SJCRH30 (cell line): ENCODE results near the gene OLAH. TPM values are rescaled to one million over a fixed set of nuclear protein-coding genes. Genes with fewer than 3 reads are reported as not detected.

Experiments
- DNase-seq, 2 experiments: peaks; one replicate each; pipeline ENCODE4 v3.0.0-alpha.2; 2015 to 2020
- H3K27ac ChIP-seq: fragments of 250-450 bp; sonication (Bioruptor Pico); 2 replicates; pipeline ENCODE4 v1.5.1; 2020; ENCODE audit warnings: mild to moderate bottlenecking, moderate library complexity
- H3K27me3 ChIP-seq: fragments of 250-450 bp; sonication (Bioruptor Pico); 2 replicates; pipeline ENCODE4 v1.5.1; 2020; ENCODE audit warnings: mild to moderate bottlenecking, moderate library complexity
- H3K36me3 ChIP-seq: fragments of 250-450 bp; sonication (Bioruptor Pico); 2 replicates; pipeline ENCODE4 v1.5.1; 2020; ENCODE audit warnings: mild to moderate bottlenecking, moderate library complexity
- H3K4me1 ChIP-seq: fragments of 250-450 bp; sonication (Bioruptor Pico); 2 replicates; pipeline ENCODE4 v1.5.1; 2020; ENCODE audit warnings: mild to moderate bottlenecking, moderate library complexity
- H3K4me3 ChIP-seq: fragments of 250-450 bp; sonication (Bioruptor Pico); 2 replicates; pipeline ENCODE4 v1.5.1; 2020; ENCODE audit warnings: mild to moderate bottlenecking, moderate library complexity
- H3K9me3 ChIP-seq: fragments of 250-450 bp; sonication (Bioruptor Pico); replicated peaks from 2 replicates; pipeline ENCODE4 v1.5.1; 2020; ENCODE audit warnings: mild to moderate bottlenecking, moderate library complexity
- total RNA-seq: library from RNA; depleted of rRNA; stranded (reverse); fragments of >200 nt; shearing (Covaris generic); gene quantifications from 2 replicates; pipeline ENCODE4 v1.2.3, GENCODE V29; 2014

OLAH gene
- total RNA-seq, 1 experiment from 2014 or later, result not detected

GRCh38 chr10:15092855-15093408 is 49.2 kb downstream of the OLAH start:
- Histone ChIP-seq H3K36me3 (no peaks in the 10 kb centered on the region), H3K4me3 (no peak overlapping the region), H3K4me1 (0 out of 2 replicates have a peak, but pooled peaks cover 2% of the 10 kb centered on the region), H3K9me3 (no peaks in the 10 kb centered on the region), H3K27me3 (no peaks in the 10 kb centered on the region), H3K27ac (no peak overlapping the region)
- no peak for DNase-seq

- peak overlapping the region; percentile 91 for H3K27ac ChIP-seq
- DNase-seq, result no peak
These were observed 52.9 kb downstream of the OLAH start for GRCh38 chr10:15096661-15097010.

GRCh38 chr10:15097011-15097812 is 53.5 kb downstream of the OLAH start, which contains the start of gene RPP38:
RPP38 (plus strand) TSS chr10:15097355; CDS start chr10:15103315, 5,960 bp downstream.
- peak within 1 kb of the TSS; percentile 97 for H3K4me3 ChIP-seq
- no peaks in the 10 kb centered on the region for H3K27me3 ChIP-seq
- peak within 1 kb of the TSS; percentile 91 for H3K27ac ChIP-seq
- no peaks in the 10 kb centered on the region for H3K36me3 ChIP-seq
- H3K9me3 ChIP-seq, result no peaks in the 10 kb centered on the region
- no peaks in the 10 kb centered on the region for H3K4me1 ChIP-seq
- DNase-seq, result peak; percentile 94 to 95

More at GRCh38 chr10:15096661-15097010, 52.9 kb downstream of the OLAH start:
- Histone ChIP-seq H3K36me3 (no peaks in the 10 kb centered on the region), H3K4me3 (peak overlapping the region; percentile 97), H3K9me3 (no peaks in the 10 kb centered on the region), H3K27me3 (no peaks in the 10 kb centered on the region), H3K4me1 (no peaks in the 10 kb centered on the region)

GRCh38 chr10:15099886-15100285 is 56.1 kb downstream of the OLAH start:
- H3K27ac ChIP-seq, result no peak overlapping the region
- H3K9me3 ChIP-seq, result no peaks in the 10 kb centered on the region
- no peaks in the 10 kb centered on the region for H3K27me3 ChIP-seq
- no peak for DNase-seq
- H3K36me3 ChIP-seq, result peaks cover 6% of the 10 kb centered on the region
- H3K4me1 ChIP-seq, result no peaks in the 10 kb centered on the region
- no peak overlapping the region for H3K4me3 ChIP-seq

- Histone ChIP-seq H3K9me3 (no peaks in the 10 kb centered on the region), H3K36me3 (peaks cover 16% of the 10 kb centered on the region), H3K4me3 (no peak overlapping the region), H3K27ac (no peak overlapping the region), H3K27me3 (no peaks in the 10 kb centered on the region), H3K4me1 (no peaks in the 10 kb centered on the region)
- no peak for DNase-seq
These were observed 59.8 kb downstream of the OLAH start for GRCh38 chr10:15103513-15103912.

GRCh38 chr10:15106352-15107013 is 62.7 kb downstream of the OLAH start:
- DNase-seq, result peak; percentile 60 to 86
- Histone ChIP-seq H3K27ac (no peak overlapping the region), H3K27me3 (no peaks in the 10 kb centered on the region), H3K9me3 (no peaks in the 10 kb centered on the region), H3K36me3 (peaks cover 23% of the 10 kb centered on the region), H3K4me3 (no peak overlapping the region), H3K4me1 (no peaks in the 10 kb centered on the region)

GRCh38 chr10:15112657-15113056 is 68.9 kb downstream of the OLAH start:
- Histone ChIP-seq H3K4me1 (no peaks in the 10 kb centered on the region), H3K36me3 (peaks cover 14% of the 10 kb centered on the region; the same call in 1 of the 2 replicates), H3K27me3 (no peaks in the 10 kb centered on the region), H3K4me3 (no peak overlapping the region), H3K27ac (no peak overlapping the region), H3K9me3 (no peaks in the 10 kb centered on the region; the same call in 1 of the 2 replicates)
- DNase-seq, result no peak

GRCh38 chr10:15113766-15114165 is 70.0 kb downstream of the OLAH start:
- no peaks in the 10 kb centered on the region for H3K4me1 ChIP-seq
- no peaks in the 10 kb centered on the region; the same call in 1 of the 2 replicates for H3K9me3 ChIP-seq
- H3K36me3 ChIP-seq, result peaks cover 14% of the 10 kb centered on the region; the same call in 1 of the 2 replicates
- no peaks in the 10 kb centered on the region for H3K27me3 ChIP-seq
- H3K27ac ChIP-seq, result no peak overlapping the region
- no peak for DNase-seq
- H3K4me3 ChIP-seq, result no peak overlapping the region

GRCh38 chr10:15116225-15116624 is 72.5 kb downstream of the OLAH start:
- Histone ChIP-seq H3K27ac (no peak overlapping the region), H3K4me3 (no peak overlapping the region), H3K9me3 (no peaks in the 10 kb centered on the region; the same call in 1 of the 2 replicates), H3K4me1 (no peaks in the 10 kb centered on the region), H3K27me3 (no peaks in the 10 kb centered on the region), H3K36me3 (peaks cover 7% of the 10 kb centered on the region; the same call in 1 of the 2 replicates)
- no peak for DNase-seq

- H3K9me3 ChIP-seq, result no peaks in the 10 kb centered on the region; the same call in 1 of the 2 replicates
- H3K27me3 ChIP-seq, result no peaks in the 10 kb centered on the region
- H3K4me1 ChIP-seq, result no peaks in the 10 kb centered on the region; the same call in 1 of the 2 replicates
- H3K36me3 ChIP-seq, result peaks cover 2% of the 10 kb centered on the region; the same call in 1 of the 2 replicates
- DNase-seq, result no peak
- H3K27ac ChIP-seq, result no peak overlapping the region
- H3K4me3 ChIP-seq, result no peak overlapping the region
These were observed 74.9 kb downstream of the OLAH start for GRCh38 chr10:15118615-15119014.

GRCh38 chr10:15120523-15120922 is 76.8 kb downstream of the OLAH start:
- H3K27me3 ChIP-seq, result no peaks in the 10 kb centered on the region
- no peak for DNase-seq
- H3K4me3 ChIP-seq, result no peak overlapping the region
- no peaks in the 10 kb centered on the region; the same call in 1 of the 2 replicates for H3K9me3 ChIP-seq
- no peaks in the 10 kb centered on the region; the same call in 1 of the 2 replicates for H3K4me1 ChIP-seq
- no peaks in the 10 kb centered on the region; the same call in 1 of the 2 replicates for H3K36me3 ChIP-seq
- no peak overlapping the region for H3K27ac ChIP-seq

GRCh38 chr10:15121707-15122106 is 78.0 kb downstream of the OLAH start:
- Histone ChIP-seq H3K4me1 (no peaks in the 10 kb centered on the region; the same call in 1 of the 2 replicates), H3K27me3 (no peaks in the 10 kb centered on the region), H3K27ac (no peak overlapping the region), H3K4me3 (no peak overlapping the region), H3K36me3 (peaks cover 4% of the 10 kb centered on the region), H3K9me3 (no peaks in the 10 kb centered on the region)
- no peak for DNase-seq

GRCh38 chr10:15122477-15123030 is 78.8 kb downstream of the OLAH start:
- Histone ChIP-seq H3K36me3 (peaks cover 7% of the 10 kb centered on the region), H3K27me3 (no peaks in the 10 kb centered on the region), H3K27ac (no peak overlapping the region), H3K9me3 (no peaks in the 10 kb centered on the region), H3K4me1 (no peaks in the 10 kb centered on the region; the same call in 1 of the 2 replicates), H3K4me3 (no peak overlapping the region)
- no peak for DNase-seq
